Liver (tissue), 9 donors: ENCODE data around the gene RPL38. TPM values are rescaled to one million over a fixed set of nuclear protein-coding genes. Genes with fewer than 3 reads are reported as not detected.

Source experiments
- DNase-seq: peaks from one replicate; pipeline ENCODE4 v3.0.0-alpha.2; 2017; ENCODE audit warnings: low spot score
- H3K27ac ChIP-seq, 2 donors: one replicate each; pipeline ENCODE4 v1.7.0; 2013; ENCODE audit warnings: inconsistent platforms in 2 of 2, low read length in 2 of 2, control low read depth in 1 of 2, low read depth in 1 of 2, mild to moderate bottlenecking in 1 of 2
- H3K27me3 ChIP-seq, 4 donors: one replicate each; pipeline versions ENCODE4 v1.6.1 to v1.7.0; 2013; ENCODE audit warnings: low read length in 3 of 4, inconsistent platforms in 1 of 4, mild to moderate bottlenecking in 1 of 4, moderate library complexity in 1 of 4; ENCODE audit not compliant: control insufficient read depth in 4 of 4, insufficient read depth in 4 of 4
- H3K36me3 ChIP-seq, 4 donors: one replicate each; pipeline versions ENCODE4 v1.6.1 to v1.7.0; 2013; ENCODE audit warnings: low read length in 3 of 4, mild to moderate bottlenecking in 3 of 4, low read depth in 1 of 4, moderate library complexity in 1 of 4; ENCODE audit not compliant: control insufficient read depth in 4 of 4, insufficient read depth in 3 of 4
- H3K4me1 ChIP-seq, 4 donors: one replicate each; pipeline versions ENCODE4 v1.6.1 to v1.7.0; 2013; ENCODE audit warnings: low read length in 3 of 4, mild to moderate bottlenecking in 3 of 4, moderate library complexity in 1 of 4; ENCODE audit not compliant: control insufficient read depth in 4 of 4, insufficient read depth in 4 of 4
- H3K4me3 ChIP-seq, 3 donors: one replicate each; pipeline versions ENCODE4 v1.6.1 to v1.7.0; 2013; ENCODE audit warnings: low read length in 3 of 3, control low read depth in 1 of 3, low read depth in 1 of 3, mild to moderate bottlenecking in 1 of 3
- H3K9ac ChIP-seq, 2 donors: one replicate each; pipeline ENCODE4 v1.7.0; 2013; ENCODE audit warnings: low read length in 2 of 2, mild to moderate bottlenecking in 2 of 2, moderate library complexity in 2 of 2, control low read depth in 1 of 2, low read depth in 1 of 2
- H3K9me3 ChIP-seq, 4 donors: one replicate each; pipeline versions ENCODE4 v1.6.1 to v1.7.0; 2013; ENCODE audit warnings: low read length in 3 of 4; ENCODE audit not compliant: control insufficient read depth in 4 of 4
- ATF3 ChIP-seq: IDR thresholded peaks from 2 replicates; pipeline ENCODE4 v1.6.1; 2016; ENCODE audit warnings: antibody characterized with exemption
- EGR1 ChIP-seq, 2 donors: IDR thresholded peaks; 2 replicates each; pipeline ENCODE4 v1.6.1; 2016 to 2018; ENCODE audit warnings: antibody characterized with exemption in 2 of 2, low read depth in 2 of 2
- FOXA2 ChIP-seq: IDR thresholded peaks from 2 replicates; pipeline ENCODE4 v1.6.1; 2016; ENCODE audit warnings: antibody characterized with exemption
- GABPA ChIP-seq, 2 donors: IDR thresholded peaks in 1 of 2; conservative IDR thresholded peaks in 1 of 2; 2 replicates each; pipeline ENCODE4 v1.6.1; 2016; ENCODE audit warnings: antibody characterized with exemption in 2 of 2, mild to moderate bottlenecking in 1 of 2, moderate library complexity in 1 of 2
- HNF4A ChIP-seq, 2 donors: conservative IDR thresholded peaks; 2 replicates each; pipeline ENCODE4 v1.6.1; 2016; ENCODE audit warnings: antibody characterized with exemption in 2 of 2, mild to moderate bottlenecking in 2 of 2
- HNF4G ChIP-seq: IDR thresholded peaks from 2 replicates; pipeline ENCODE4 v1.6.1; 2016; ENCODE audit warnings: antibody characterized with exemption
- JUND ChIP-seq, 2 donors: IDR thresholded peaks; 2 replicates each; pipeline ENCODE4 v1.6.1; 2016; ENCODE audit warnings: antibody characterized with exemption in 2 of 2
- MAX ChIP-seq: IDR thresholded peaks from 2 replicates; pipeline ENCODE4 v1.6.1; 2016; ENCODE audit warnings: antibody characterized with exemption
- NR2F2 ChIP-seq: IDR thresholded peaks from 2 replicates; pipeline ENCODE4 v1.6.1; 2016; ENCODE audit warnings: antibody characterized with exemption
- REST ChIP-seq: IDR thresholded peaks from 2 replicates; pipeline ENCODE4 v1.6.1; 2016; ENCODE audit warnings: antibody characterized with exemption, mild to moderate bottlenecking
- SP1 ChIP-seq: IDR thresholded peaks from 2 replicates; pipeline ENCODE4 v1.6.1; 2018; ENCODE audit warnings: antibody characterized with exemption, mild to moderate bottlenecking
- TAF1 ChIP-seq: conservative IDR thresholded peaks from 2 replicates; pipeline ENCODE4 v1.6.1; 2016; ENCODE audit warnings: antibody characterized with exemption, mild to moderate bottlenecking
- YY1 ChIP-seq: IDR thresholded peaks from 2 replicates; pipeline ENCODE4 v1.6.1; 2016; ENCODE audit warnings: antibody characterized with exemption, mild to moderate bottlenecking
- ZBTB33 ChIP-seq: IDR thresholded peaks from 2 replicates; pipeline ENCODE4 v1.6.1; 2016; ENCODE audit warnings: antibody characterized with exemption
- WGBS: extraction: QIAGEN DNeasy Blood & Tissue Kit; methylation state at CpG from one replicate; pipeline ENCODE4 v1.1.7; 2013; 5-methylcytosine and 5-hydroxymethylcytosine counted together
- polyA plus RNA-seq, 2 donors: library from polyadenylated mRNA; stranded (reverse) in 1 of 2; unstranded in 1 of 2; fragments of 200-250 nt in 1 of 2; fragments of >200 nt in 1 of 2; fragmentation: Nextera tagmentation in 1 of 2; extraction: Ambion mirVana in 1 of 2; gene quantifications; one replicate each; pipeline versions ENCODE4 v1.2.1 to v1.2.3, GENCODE V29; 2013 to 2015
- total RNA-seq, 2 donors: library from RNA; depleted of rRNA; stranded (reverse); fragments of >200 nt; gene quantifications; one replicate each; pipeline ENCODE4 v1.2.3, GENCODE V29; 2014
- donor health status: healthy.
- donor health status: healthy.
- donor health status: healthy.
- donor health status: healthy.
- donor health status: healthy.

Gene RPL38
- total and polyA plus RNA-seq, 4 donors: 67.7 to 1,367 (median 455) TPM

DNA sequence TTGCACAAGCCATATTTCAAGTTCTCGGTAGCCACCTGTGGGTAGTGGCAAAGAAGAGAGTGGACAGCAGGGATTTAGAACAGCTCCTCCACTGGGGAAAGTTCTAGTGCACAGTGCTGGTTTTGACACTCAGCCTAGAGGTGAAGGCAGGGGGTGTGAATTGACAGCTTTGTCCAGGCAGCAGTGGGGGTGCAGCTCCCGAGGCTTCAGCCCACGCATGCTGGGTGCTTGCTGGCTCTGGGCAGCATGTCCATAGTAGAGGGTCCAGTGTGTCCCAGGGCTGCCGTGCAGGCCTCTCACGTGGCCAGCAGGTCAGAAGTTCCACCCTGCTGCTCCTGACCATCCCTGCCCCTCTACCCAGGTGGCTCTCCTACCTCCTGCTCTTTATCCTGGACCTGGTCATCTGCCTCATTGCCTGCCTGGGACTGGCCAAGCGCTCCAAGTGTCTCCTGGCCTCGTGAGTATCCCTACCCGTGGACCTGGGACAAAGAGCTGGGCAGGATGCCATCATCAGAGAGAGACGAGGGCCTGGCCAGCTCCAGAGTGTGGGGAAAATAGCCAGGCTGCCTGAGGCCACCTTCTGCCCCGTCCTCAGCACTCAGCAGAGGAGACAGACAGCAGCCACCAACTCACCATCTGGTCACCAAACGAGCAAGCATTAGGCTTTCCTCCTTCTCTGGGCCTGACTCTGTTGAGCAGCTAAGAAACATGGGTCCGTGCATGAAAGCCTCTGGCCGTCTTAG, 39.7 kb downstream of the RPL38 start:
- Histone ChIP-seq H3K4me3 (no peak overlapping the region), H3K9ac (no peak overlapping the region), H3K4me1 (no peaks in the 10 kb centered on the region), H3K27me3 (no peaks in the 10 kb centered on the region), H3K9me3 (no peaks in the 10 kb centered on the region), H3K36me3 (no peaks in the 10 kb centered on the region), H3K27ac (no peak overlapping the region)
- 69% methylated on average over 13 of the region's 13 CpGs for WGBS
- DNase-seq: no peak
- TF ChIP-seq ATF3: no peak
- no peak for TF ChIP-seq SP1
- no peak for TF ChIP-seq HNF4A (conservative IDR thresholded peaks at IDR 0.05)
- TF ChIP-seq GABPA (IDR thresholded peaks at IDR 0.05 in 1 of 2, conservative IDR thresholded peaks at IDR 0.05 in 1 of 2): no peak
- no peak for TF ChIP-seq JUND (IDR thresholded peaks at IDR 0.05)

DNA sequence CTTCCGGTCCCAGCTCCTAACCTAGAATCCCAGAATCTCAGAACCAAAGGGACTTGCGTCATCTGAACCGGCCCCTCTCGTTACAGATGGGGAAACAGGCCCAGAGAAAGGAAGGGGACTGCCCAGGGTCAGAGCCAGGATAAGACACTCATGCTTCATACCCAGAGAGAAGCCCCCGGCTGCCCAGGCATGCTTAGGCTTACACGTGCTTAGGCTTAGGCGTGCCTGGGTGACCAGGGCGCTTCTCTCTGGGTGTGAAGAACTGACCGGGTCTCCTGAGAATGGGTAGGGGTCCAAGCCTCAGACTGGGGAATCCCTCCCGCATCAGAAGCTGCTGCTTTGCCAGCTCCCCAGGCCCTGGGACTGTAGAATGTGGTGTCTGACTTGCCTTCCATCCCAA, 40.6 kb downstream of the RPL38 start:
- Histone ChIP-seq H3K9ac (no peak overlapping the region), H3K4me1 (no peaks in the 10 kb centered on the region), H3K27ac (no peak overlapping the region), H3K36me3 (no peaks in the 10 kb centered on the region), H3K9me3 (no peaks in the 10 kb centered on the region), H3K27me3 (no peaks in the 10 kb centered on the region), H3K4me3 (no peak overlapping the region)
- 88% methylated on average over 10 of the region's 10 CpGs for WGBS
- DNase-seq: no peak
- no peak for TF ChIP-seq FOXA2
- no peak for TF ChIP-seq NR2F2
- TF ChIP-seq HNF4A (conservative IDR thresholded peaks at IDR 0.05): no peak
- no peak for TF ChIP-seq YY1
- TF ChIP-seq MAX: no peak
- no peak for TF ChIP-seq TAF1
- TF ChIP-seq HNF4G: no peak
- no peak for TF ChIP-seq ATF3
- TF ChIP-seq REST: no peak

GRCh38 chr17:74244548-74244947, 41.1 kb downstream of the RPL38 start:
- no peak for DNase-seq
- Histone ChIP-seq H3K27me3 (no peaks in the 10 kb centered on the region), H3K4me1 (no peaks in the 10 kb centered on the region), H3K36me3 (no peaks in the 10 kb centered on the region), H3K9me3 (no peaks in the 10 kb centered on the region), H3K4me3 (no peak overlapping the region), H3K9ac (no peak overlapping the region), H3K27ac (no peak overlapping the region)
- WGBS: 63% methylated on average over 6 of the region's 6 CpGs
- TF ChIP-seq SP1 (no peak), FOXA2 (no peak), ZBTB33 (no peak), HNF4A (conservative IDR thresholded peaks at IDR 0.05) (no peak), GABPA (IDR thresholded peaks at IDR 0.05 in 1 of 2, conservative IDR thresholded peaks at IDR 0.05 in 1 of 2) (no peak), EGR1 (IDR thresholded peaks at IDR 0.05; ENCODE audit: low read depth in 2 of 2) (no peak), REST (no peak), NR2F2 (no peak), ATF3 (no peak), HNF4G (no peak)
